HFF-Myc (cell line): ENCODE results near the gene RPRD1A.
"Not testable (repeated sequence)": the region's sequence is repeated elsewhere in the genome, so short reads cannot be mapped to it uniquely, and the experiment has no call there.

Source experiments
- DNase-seq: peaks from one replicate; pipeline ENCODE4 v3.0.0-alpha.2; 2011; ENCODE audit warnings: low read depth; ENCODE audit errors: extremely low read depth
- H3K4me3 ChIP-seq: replicated peaks from 2 replicates; pipeline ENCODE4 v1.5.1; 2011; ENCODE audit warnings: low read depth, mild to moderate bottlenecking, control low read depth, low read length
- TF ChIP-seq, protein P1 (sequence below): IDR thresholded peaks from 2 replicates; pipeline ENCODE4 v1.5.1; 2012; ENCODE audit warnings: mild to moderate bottlenecking, low read depth, low read length, control low read depth; ENCODE audit errors: missing control alignments

The RPRD1A gene, protein sequence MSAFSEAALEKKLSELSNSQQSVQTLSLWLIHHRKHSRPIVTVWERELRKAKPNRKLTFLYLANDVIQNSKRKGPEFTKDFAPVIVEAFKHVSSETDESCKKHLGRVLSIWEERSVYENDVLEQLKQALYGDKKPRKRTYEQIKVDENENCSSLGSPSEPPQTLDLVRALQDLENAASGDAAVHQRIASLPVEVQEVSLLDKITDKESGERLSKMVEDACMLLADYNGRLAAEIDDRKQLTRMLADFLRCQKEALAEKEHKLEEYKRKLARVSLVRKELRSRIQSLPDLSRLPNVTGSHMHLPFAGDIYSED

GRCh38 chr18:36067055-36067957, at the start of gene RPRD1A:
TSS of gene RPRD1A (minus strand) at chr18:36067559. CDS start at chr18:36067404, 155 bp downstream.
- H3K4me3 ChIP-seq, result peak within 1 kb of the TSS; percentile 88
- TF ChIP-seq, protein P1, sequence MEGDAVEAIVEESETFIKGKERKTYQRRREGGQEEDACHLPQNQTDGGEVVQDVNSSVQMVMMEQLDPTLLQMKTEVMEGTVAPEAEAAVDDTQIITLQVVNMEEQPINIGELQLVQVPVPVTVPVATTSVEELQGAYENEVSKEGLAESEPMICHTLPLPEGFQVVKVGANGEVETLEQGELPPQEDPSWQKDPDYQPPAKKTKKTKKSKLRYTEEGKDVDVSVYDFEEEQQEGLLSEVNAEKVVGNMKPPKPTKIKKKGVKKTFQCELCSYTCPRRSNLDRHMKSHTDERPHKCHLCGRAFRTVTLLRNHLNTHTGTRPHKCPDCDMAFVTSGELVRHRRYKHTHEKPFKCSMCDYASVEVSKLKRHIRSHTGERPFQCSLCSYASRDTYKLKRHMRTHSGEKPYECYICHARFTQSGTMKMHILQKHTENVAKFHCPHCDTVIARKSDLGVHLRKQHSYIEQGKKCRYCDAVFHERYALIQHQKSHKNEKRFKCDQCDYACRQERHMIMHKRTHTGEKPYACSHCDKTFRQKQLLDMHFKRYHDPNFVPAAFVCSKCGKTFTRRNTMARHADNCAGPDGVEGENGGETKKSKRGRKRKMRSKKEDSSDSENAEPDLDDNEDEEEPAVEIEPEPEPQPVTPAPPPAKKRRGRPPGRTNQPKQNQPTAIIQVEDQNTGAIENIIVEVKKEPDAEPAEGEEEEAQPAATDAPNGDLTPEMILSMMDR, result no peak
- DNase-seq, result peak; percentile 69

DNA sequence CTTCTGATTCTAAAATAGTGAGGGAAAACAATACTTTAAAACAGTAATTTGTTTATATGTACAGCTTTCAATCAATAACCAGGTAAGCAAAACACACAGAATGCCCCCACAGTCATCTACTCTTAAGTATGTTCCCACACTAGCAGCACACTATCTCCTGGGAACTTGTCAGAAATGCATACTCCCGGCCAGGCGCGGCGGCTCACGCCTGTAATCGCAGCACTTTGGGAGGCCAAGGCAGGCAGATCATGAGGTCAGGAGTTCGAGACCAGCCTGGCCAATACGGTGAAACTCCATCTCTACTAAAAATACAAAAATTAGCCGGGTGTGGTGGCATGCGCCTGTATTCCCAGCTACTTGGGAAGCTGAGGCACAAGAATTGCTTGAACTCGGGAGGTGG, 49.4 kb upstream of the RPRD1A start:
- H3K4me3 ChIP-seq, DNase-seq: not testable (repeated sequence)

DNA sequence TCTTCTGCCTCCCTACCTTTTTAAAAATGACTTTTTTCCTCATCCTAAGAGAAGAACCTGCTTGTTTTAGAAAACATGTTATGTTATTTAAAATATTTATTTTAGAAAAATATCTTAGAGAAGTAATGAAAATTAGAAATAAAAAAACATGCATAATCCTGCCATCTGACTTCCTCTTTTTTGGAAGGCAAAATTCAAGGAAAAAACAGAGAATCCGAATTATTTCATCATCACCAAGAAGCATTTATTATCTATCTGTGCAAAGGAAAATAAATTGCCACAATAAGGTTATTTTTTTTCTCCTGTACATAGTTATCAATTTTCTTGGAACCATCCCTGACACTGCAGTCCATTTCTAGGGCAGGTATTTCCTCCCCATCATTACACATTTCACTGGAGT, 47.4 kb upstream of the RPRD1A start:
- TF ChIP-seq, protein P1, result no peak
- no peak overlapping the region for H3K4me3 ChIP-seq
- DNase-seq, result no peak

- TF ChIP-seq, protein P1, result no peak
- H3K4me3 ChIP-seq, result no peak overlapping the region
- DNase-seq, result no peak
Measured at GRCh38 chr18:36114251-36114650, 46.9 kb upstream of the RPRD1A start.

- no peak overlapping the region for H3K4me3 ChIP-seq
- TF ChIP-seq, protein P1, result no peak
- no peak for DNase-seq
Measured at GRCh38 chr18:36112302-36112701, 44.9 kb upstream of the RPRD1A start.

DNA sequence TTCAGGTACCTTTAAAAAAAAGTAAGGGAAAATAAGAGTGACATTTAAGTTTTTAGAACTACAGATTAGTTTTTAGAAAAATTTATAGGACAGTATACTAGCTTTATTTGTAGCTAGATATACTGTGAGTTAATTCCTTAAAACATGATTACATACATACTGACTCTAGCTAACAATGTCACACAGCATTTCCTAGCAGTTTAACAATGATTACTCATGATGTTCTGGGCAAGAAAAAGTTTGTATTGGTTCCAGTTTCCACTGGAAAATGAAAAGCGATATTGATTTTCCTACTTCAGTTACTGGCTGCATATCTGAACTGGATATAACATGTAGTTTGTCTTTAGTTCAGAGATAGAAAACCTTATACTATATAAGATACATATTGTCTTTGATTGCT, 42.4 kb upstream of the RPRD1A start:
- TF ChIP-seq, protein P1, result no peak
- H3K4me3 ChIP-seq, result no peak overlapping the region
- DNase-seq, result no peak

DNA sequence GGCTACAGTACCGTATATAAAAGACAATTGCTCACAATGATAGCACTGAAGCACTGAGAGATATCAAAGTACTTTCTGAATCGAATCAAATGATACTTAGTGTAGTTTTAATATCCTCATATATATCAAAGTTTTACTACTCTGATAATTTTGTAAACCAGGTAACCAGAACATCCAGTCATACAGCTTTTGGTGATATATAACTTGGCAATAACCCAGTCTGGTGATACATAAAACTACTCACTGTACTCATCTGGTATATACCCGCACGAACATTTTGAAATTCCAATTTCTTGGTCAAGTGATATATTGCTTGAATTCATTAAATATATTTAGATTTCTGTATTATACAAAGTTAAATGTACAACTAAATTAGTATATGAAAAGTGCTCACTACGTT, 41.2 kb upstream of the RPRD1A start:
- H3K4me3 ChIP-seq, result no peak overlapping the region
- DNase-seq, result no peak
- TF ChIP-seq, protein P1, result no peak
